ENCODE data around the gene SOX1. TPM values are rescaled to one million over a fixed set of nuclear protein-coding genes. Genes with fewer than 3 reads are reported as not detected.

The SOX1 gene
- total and polyA plus RNA-seq, 9 of the 15 experiments (the other 6 are each of a cell fraction or from before 2014, with no cell fraction given), result not detected

- CTCF ChIA-PET (ENCODE audit: low intra/inter-chr PET ratio), result no interaction called here
- no peak overlapping the region for H2AFZ ChIP-seq (ENCODE audit: low read depth, low read length)
- no TSS peak for BruUV-seq (replicated peaks)
- POLR2A ChIA-PET, result no interaction called here
- FAIRE-seq, result no peak
- H3K27me3 ChIP-seq (ENCODE audit: control insufficient read depth in 2 of 2, insufficient read depth in 2 of 2, low read length in 2 of 2), result peaks cover 0 to 12% of the 10 kb centered on the region in 2 experiments; a peak in 1 of 5 replicates
- no peaks in the 10 kb centered on the region for H3K9me1 ChIP-seq (ENCODE audit: control insufficient read depth, insufficient read depth, low read length)
- no peak overlapping the region for H3K4me3 ChIP-seq
- in situ Hi-C loops (cut with MboI), result no loop called here
- no peaks in the 10 kb centered on the region for H3K9me3 ChIP-seq (replicated peaks; ENCODE audit: control insufficient read depth, insufficient read depth, low read depth, low read length)
- H3K4me2 ChIP-seq (ENCODE audit: insufficient read depth, low read length), result no peak overlapping the region
- no peaks in the 10 kb centered on the region for H3K4me1 ChIP-seq (replicated peaks in 1 of 2; ENCODE audit: control insufficient read depth in 2 of 2, insufficient read depth in 2 of 2, low read length in 2 of 2)
- H4K20me1 ChIP-seq (replicated peaks; ENCODE audit: control insufficient read depth, insufficient read depth, low read length), result no peaks in the 10 kb centered on the region
- no peak overlapping the region for H3K27ac ChIP-seq (ENCODE audit: extremely low read depth, low read depth, low read length)
- 11% methylated on average over 26 of the region's 59 CpGs for WGBS (ENCODE audit: insufficient coverage, low coverage, missing lambda C conversion rate)
- no peak for ATAC-seq
- no peak overlapping the region for H3K9ac ChIP-seq (ENCODE audit: insufficient read depth in 1 of 2, low read depth in 2 of 2, low read length in 2 of 2)
- H3K79me2 ChIP-seq (ENCODE audit: control insufficient read depth, insufficient read depth, low read length), result no peaks in the 10 kb centered on the region
- H3K36me3 ChIP-seq (ENCODE audit: control insufficient read depth, insufficient read depth, low read length), result no peaks in the 10 kb centered on the region
- intact Hi-C loops (cut with micrococcal nuclease), result no loop called here
- TF ChIP-seq EP400 (IDR thresholded peaks at IDR 0.05) (no peak), POLR3A (IDR thresholded peaks at IDR 0.05; ENCODE audit: borderline replicate concordance, extremely low read depth, insufficient read depth, insufficient read length) (no peak), DEAF1 (CRISPR knock-in tag; IDR thresholded peaks at IDR 0.05) (no peak), MYNN (IDR thresholded peaks at IDR 0.05) (no peak), MYNN (CRISPR knock-in tag; IDR thresholded peaks at IDR 0.05) (no peak), FOXK2 (conservative IDR thresholded peaks at IDR 0.05 in 1 of 2, IDR thresholded peaks at IDR 0.05 in 1 of 2; ENCODE audit: low read depth in 2 of 2) (no peak), POU5F1 (IDR thresholded peaks at IDR 0.05; ENCODE audit: borderline replicate concordance, low read depth, low read length, partially characterized antibody) (no peak), IRF1 (CRISPR knock-in tag; IDR thresholded peaks at IDR 0.05; ENCODE audit: borderline replicate concordance) (no peak), SIX5 (IDR thresholded peaks at IDR 0.05; ENCODE audit: borderline replicate concordance in 1 of 2, insufficient read depth in 1 of 2, low read depth in 1 of 2, low read length in 2 of 2) (no peak), EZH2 (IDR thresholded peaks at IDR 0.05; ENCODE audit: borderline replicate concordance, low read depth, low read length) (no peak), PTTG1 (tag; IDR thresholded peaks at IDR 0.05; ENCODE audit: low read depth) (no peak), MXD1 (CRISPR knock-in tag; IDR thresholded peaks at IDR 0.05; ENCODE audit: borderline replicate concordance, poor library complexity, severe bottlenecking) (no peak), PRPF4 (IDR thresholded peaks at IDR 0.05; ENCODE audit: insufficient read depth, low read depth, low read length, poor library complexity, severe bottlenecking) (no peak)
- DNase-seq (ENCODE audit: extremely low read depth in 1 of 4, low spot score in 3 of 4), result no peak
These were observed 5.0 kb downstream of the SOX1 start for GRCh38 chr13:112071723-112072533.

Measured in K562 (cell line).